NCI-H526 treated with DMSO at 0.1 percent for 48 hours (cell line): ENCODE measurements around the gene ARHGAP25.
"Not testable (repeated sequence)": the region's sequence is repeated elsewhere in the genome, so short reads cannot be mapped to it uniquely, and the experiment has no call there.

Source experiments
- DNase-seq: peaks from one replicate; lab custom pipeline; 2025; lab: John Stamatoyannopoulos, UW

The ARHGAP25 gene

GRCh38 chr2:68800027-68800401 lies 65.4 kb downstream of the ARHGAP25 start:
- DNase-seq: no peak

- no peak for DNase-seq
Measured at GRCh38 chr2:68800517-68800916, 65.9 kb downstream of the ARHGAP25 start.

GRCh38 chr2:68802161-68802560 lies 67.5 kb downstream of the ARHGAP25 start:
- DNase-seq: not testable (repeated sequence)

GRCh38 chr2:68805025-68805424 lies 70.4 kb downstream of the ARHGAP25 start:
- no peak for DNase-seq

- DNase-seq: no peak
Measured at GRCh38 chr2:68806511-68807109, 72.0 kb downstream of the ARHGAP25 start.

- no peak for DNase-seq
Measured at GRCh38 chr2:68807821-68808266, 73.2 kb downstream of the ARHGAP25 start.

GRCh38 chr2:68809324-68810240 lies 75.0 kb downstream of the ARHGAP25 start:
- DNase-seq: no peak

GRCh38 chr2:68811364-68811763 lies 76.8 kb downstream of the ARHGAP25 start:
- no peak for DNase-seq

- no peak for DNase-seq
Measured at GRCh38 chr2:68812251-68812650, 77.6 kb downstream of the ARHGAP25 start.

GRCh38 chr2:68813596-68813995 lies 79.0 kb downstream of the ARHGAP25 start:
- no peak for DNase-seq

- no peak for DNase-seq
Measured at GRCh38 chr2:68817306-68817705, 82.7 kb downstream of the ARHGAP25 start.

GRCh38 chr2:68819556-68819955 lies 84.9 kb downstream of the ARHGAP25 start:
- no peak for DNase-seq

- DNase-seq: no peak
Measured at GRCh38 chr2:68822207-68822872, 87.7 kb downstream of the ARHGAP25 start.

GRCh38 chr2:68824831-68825230 lies 90.2 kb downstream of the ARHGAP25 start:
- no peak for DNase-seq

- no peak for DNase-seq
Measured at GRCh38 chr2:68825866-68826265, 91.3 kb downstream of the ARHGAP25 start.

- no peak for DNase-seq
Measured at GRCh38 chr2:68827666-68828065, 93.1 kb downstream of the ARHGAP25 start.

- no peak for DNase-seq
Measured at GRCh38 chr2:68828887-68829708, 94.5 kb downstream of the ARHGAP25 start.

GRCh38 chr2:68829749-68830148 lies 95.1 kb downstream of the ARHGAP25 start:
- DNase-seq: no peak

- DNase-seq: no peak
Measured at GRCh38 chr2:68831686-68832232, 97.1 kb downstream of the ARHGAP25 start.

- no peak for DNase-seq
Measured at GRCh38 chr2:68832233-68832869, 97.7 kb downstream of the ARHGAP25 start.

GRCh38 chr2:68833162-68833561 lies 98.6 kb downstream of the ARHGAP25 start:
- no peak for DNase-seq
